Astrocyte of the spinal cord (primary cell): ENCODE data around the gene CPA1.

Experiments used
- DNase-seq: peaks from one replicate; pipeline ENCODE4 v3.0.0; 2011; ENCODE audit warnings: low read depth, low spot score
- H3K4me3 ChIP-seq: 2 replicates; pipeline ENCODE4 v1.5.1; 2011; ENCODE audit warnings: low read depth, mild to moderate bottlenecking, low read length, moderate library complexity
- CTCF ChIP-seq: IDR thresholded peaks from 2 replicates; pipeline ENCODE4 v1.5.1; 2012; ENCODE audit warnings: low read depth, mild to moderate bottlenecking, low read length, inconsistent platforms
- in situ Hi-C: cut with HindIII; loops from 2 replicates; pipeline ENCODE4 v1.10.0; 2017; ENCODE audit warnings: low sequenced_read_pairs

The CPA1 gene

DNA sequence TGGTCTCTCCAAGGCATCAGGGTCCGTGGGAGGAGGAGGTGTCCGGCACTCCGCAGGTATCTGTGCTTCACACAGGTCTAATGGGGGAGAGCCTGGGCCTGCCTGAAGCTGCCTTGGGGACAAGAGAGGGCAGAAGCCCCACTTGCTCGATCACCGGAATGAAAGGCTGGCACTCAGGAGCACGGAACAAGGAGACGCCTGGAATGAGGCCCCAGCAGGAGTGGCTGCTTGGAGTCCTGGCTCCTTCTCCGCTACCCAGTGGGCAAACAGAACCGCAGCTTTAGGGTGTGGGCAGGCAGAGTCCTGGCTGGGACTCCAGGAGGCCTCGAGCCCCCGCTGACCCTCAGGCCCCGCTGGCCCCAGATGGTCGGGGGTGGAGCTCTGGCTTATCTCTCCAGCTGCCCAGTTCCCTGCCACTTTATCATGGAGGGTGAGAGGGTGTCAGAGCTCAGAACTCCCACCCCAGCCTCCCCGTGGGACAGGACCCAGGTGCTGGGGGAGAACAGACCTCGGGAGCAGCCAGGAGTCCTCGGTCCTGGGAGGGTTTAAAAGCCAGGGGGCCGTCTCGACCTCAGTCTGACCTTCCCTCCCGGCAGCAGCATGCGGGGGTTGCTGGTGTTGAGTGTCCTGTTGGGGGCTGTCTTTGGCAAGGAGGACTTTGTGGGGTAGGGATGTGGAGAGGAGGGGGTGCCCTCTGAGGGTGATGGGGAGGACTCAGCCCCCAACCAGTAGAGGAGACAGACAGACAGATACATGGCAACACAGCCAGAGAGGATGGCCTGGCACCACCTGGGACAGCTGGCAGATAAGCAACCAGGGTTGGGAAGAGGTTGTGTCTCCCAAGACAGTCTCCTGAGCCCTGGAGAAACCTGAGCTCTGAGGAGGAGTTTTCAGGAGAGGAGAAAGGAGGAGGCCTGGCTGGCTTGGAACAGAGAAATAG lies at the start of gene CPA1:
Gene CPA1, plus strand, starts transcription at position 574 of the 940 bp plus-strand sequence. Its CDS starts 27 bp downstream, at position 601.
- in situ Hi-C loops = no loop called here
- no peak within 1 kb of the TSS for H3K4me3 ChIP-seq
- TF ChIP-seq CTCF = no peak
- DNase-seq = no peak

GRCh38 chr7:130332259-130333053 lies 47.8 kb upstream of the CPA1 start:
- no peak overlapping the region for H3K4me3 ChIP-seq
- no peak for DNase-seq
- no peak for TF ChIP-seq CTCF
- in situ Hi-C loops = no loop called here

DNA sequence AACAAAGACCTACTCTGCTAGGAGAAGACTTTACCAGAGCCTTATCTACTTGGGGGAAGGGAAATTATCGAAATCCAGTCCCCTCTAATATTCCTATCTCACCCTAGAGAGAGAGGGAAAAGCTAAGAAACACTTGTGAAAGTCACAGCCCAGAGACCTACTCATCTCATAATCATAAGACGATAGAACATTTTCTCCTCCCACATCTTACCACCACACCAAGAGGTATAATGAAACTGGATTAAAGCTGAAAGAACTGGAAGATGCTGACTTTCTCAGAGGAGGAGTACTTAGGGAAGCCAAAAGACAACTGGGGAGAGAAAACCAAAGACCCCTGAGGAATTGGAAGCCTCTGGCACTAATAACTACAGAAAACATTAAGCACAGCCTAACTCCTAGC lies 46.5 kb upstream of the CPA1 start:
- in situ Hi-C loops = no loop called here
- TF ChIP-seq CTCF = no peak
- H3K4me3 ChIP-seq = no peak overlapping the region

DNA sequence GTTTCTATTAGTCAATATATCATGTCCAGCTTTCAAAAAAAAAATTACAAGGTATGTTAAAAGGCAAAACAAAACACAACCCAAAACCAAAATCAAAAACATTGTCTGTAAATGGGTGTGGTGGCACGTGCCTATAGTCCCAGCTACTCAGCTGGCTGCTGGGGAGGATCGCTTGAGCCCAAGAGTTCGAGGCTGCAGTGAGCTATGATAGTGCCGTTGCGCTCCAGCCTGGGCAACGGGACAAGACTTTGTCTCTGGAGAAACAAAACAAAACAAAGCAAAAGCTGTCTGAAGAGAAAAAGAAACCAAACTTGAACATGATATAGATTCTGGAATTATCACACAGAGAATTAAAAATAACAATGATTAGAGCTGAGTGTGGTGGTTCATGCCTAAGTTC lies 46.0 kb upstream of the CPA1 start:
- H3K4me3 ChIP-seq = no peak overlapping the region
- DNase-seq = peak; percentile 35
- in situ Hi-C loops = no loop called here
- no peak for TF ChIP-seq CTCF

More for the DNA sequence above, 46.5 kb upstream of the CPA1 start:
- DNase-seq = no peak

- H3K4me3 ChIP-seq = no peak overlapping the region
- in situ Hi-C loops = no loop called here
- TF ChIP-seq CTCF = no peak
- DNase-seq = no peak
Measured at GRCh38 chr7:130337410-130337971, 42.8 kb upstream of the CPA1 start.

GRCh38 chr7:130338233-130338632 lies 42.1 kb upstream of the CPA1 start:
- TF ChIP-seq CTCF = no peak
- H3K4me3 ChIP-seq = no peak overlapping the region
- no peak for DNase-seq
- in situ Hi-C loops = no loop called here
